Erythroblast (primary cell): ENCODE results near the gene LRCH3.

ENCODE experiments used
- DNase-seq, 2 experiments: peaks; one replicate each; lab custom pipeline; 2025; lab: John Stamatoyannopoulos, UW
- GATA1 ChIP-seq: IDR thresholded peaks from 2 replicates; pipeline ENCODE4 v1.6.1; 2011; ENCODE audit warnings: low read depth, mild to moderate bottlenecking, control low read depth, low read length, moderate library complexity
- POLR2A ChIP-seq: IDR thresholded peaks from 2 replicates; pipeline ENCODE4 v1.6.1; 2011; ENCODE audit warnings: mild to moderate bottlenecking, low read length

The LRCH3 gene

DNA sequence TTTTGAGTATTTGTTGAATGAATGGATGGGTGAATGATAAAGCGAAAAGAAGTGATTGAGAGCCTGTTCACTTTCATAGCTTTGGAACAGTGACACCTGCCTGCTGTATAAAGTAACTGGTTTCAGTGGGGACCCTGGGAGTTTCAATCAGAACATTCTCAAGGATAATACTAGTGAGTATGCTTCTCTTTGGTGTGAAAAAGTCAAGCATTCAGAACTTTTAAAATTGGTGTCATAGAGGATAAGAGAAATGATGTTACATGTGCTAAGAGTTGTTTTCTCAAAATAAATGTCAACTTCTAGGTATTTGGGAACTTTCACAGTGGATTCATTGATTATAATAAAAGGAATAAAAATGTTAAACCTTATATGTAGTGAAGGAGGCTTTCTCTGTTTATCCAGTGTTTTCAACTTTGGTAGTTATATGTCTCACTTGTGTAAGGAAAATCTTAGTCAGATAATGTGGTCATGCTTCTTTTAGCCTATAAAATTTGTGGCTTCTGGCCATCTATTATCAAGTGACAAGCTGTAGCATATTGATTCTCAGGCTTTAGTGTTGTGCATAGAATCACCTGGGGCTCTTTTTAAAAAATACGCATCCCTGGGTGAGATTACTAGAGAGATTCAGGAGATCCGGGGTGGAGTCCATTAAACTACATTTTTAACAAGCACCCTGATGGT is 11.9 kb downstream of the LRCH3 start:
- no peak for DNase-seq
- TF ChIP-seq GATA1 (no peak), POLR2A (no peak)

DNA sequence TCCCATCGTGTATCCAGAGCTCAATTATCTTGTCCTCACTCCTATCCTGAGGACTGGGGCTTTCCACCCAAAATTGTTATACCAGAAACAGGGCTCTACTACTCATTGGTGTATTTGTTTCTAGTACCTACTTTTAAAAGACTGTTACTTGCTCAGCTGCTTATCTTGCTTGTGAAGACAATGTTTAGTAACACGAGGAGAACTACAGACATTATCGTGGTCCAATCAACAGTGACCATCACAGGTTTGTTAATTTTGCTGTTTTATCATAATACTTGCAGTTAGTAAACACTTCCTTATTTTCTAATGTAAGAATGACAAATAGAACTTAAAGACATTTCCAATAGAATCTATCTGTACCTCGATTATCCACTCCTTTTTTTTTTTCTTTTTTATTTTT is 13.5 kb downstream of the LRCH3 start:
- TF ChIP-seq POLR2A (no peak), GATA1 (no peak)
- no peak for DNase-seq

DNA sequence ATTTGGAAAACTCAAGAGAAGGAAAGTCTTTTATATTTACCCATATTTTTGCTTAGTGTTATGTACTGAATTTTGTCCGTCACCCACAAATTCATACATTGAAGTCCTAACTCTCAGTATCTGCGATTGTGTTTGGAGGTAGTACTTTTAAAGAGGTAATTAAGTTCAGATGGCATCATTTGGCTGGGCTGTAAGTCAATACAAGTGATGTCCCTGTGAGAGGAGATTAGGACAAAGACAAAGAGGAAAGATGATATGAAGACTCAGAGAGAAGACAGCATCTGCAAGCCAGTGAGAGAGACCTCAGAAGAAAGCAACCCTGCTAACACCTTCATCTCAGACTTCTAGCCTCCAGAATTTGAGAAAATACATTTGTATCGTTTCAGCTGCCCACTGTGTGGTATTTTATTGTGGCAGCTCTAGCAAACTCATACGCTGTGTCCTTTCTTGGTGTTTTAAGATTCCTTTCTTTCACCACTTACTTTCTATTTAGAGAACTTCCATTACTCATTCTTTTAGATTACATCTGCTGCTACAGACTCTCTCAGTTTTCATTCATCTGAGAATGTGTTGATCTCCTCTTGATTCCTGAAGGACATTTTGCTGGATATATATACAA is 17.0 kb downstream of the LRCH3 start:
- TF ChIP-seq POLR2A (no peak), GATA1 (no peak)
- DNase-seq, result no peak

DNA sequence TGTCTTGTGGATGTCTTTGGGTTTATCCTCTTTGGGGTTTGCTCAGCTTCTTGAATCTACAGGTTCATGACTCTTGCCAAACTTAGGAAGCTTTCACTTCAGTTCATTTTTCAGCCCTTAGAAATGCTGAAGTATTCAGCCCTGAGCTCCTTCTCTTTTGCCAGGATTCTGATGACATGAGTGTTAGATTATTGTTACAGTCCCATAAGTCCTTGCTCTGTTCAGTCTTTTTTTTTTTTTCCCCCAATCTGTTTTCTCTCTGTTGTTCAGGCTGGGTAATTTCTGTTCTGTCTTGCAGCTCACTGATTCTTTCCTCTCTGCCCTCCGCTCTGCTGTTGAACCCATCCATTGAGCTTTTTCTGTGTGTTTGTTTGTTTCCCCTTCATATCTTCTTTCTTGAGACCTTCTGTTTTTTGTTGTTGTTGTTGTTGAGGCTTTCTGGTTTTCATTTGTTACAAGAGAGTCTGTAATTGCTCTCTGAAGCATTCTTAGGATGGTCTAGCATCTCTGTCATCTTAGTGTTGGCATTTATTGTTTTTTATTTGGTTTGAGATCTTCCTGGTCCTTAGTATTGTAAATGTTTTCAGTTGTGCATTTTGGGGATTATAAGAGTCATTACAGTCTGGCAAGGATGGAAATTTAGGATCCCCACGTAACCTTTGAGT is 18.4 kb downstream of the LRCH3 start:
- DNase-seq, result no peak

DNA sequence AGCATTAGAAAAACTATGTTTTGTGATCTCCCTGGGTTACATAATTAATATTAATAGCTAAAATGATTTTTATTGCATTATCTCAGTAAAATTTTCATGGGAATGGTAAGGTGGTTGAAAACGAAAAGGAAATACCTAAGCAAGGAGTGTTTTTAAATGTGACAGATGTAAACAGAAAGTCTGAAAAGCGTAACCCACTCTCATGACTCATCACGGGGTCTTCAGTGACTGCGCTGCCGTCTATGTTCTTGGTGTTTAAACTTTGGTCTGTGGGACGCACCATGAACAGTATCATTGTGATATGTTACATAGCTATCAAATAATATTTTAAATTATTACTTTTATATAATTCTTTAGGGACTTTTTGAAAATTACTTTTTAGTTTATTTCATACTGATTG is 19.8 kb downstream of the LRCH3 start:
- DNase-seq, result no peak
- no peak for TF ChIP-seq GATA1

More for the DNA sequence above, 18.4 kb downstream of the LRCH3 start:
- TF ChIP-seq POLR2A, result no peak
- TF ChIP-seq GATA1, result no peak

DNA sequence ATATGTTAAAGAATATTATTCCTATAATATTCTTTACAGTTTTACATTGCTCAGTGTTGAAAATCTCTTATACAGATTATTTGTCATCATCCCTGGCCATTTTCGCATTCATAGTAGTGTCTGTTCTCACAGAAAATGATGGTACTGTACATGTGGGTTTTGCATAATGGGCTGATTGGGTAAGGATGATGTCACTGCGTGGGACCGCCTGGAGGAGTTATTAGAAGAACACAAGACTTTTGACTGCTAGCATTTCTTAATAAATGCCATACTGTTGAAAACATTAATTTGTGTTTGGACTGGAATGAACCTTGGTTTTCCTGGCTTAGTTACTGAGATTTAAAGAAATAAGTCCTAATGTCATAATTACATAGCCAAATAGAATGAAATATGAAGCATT is 20.3 kb downstream of the LRCH3 start:
- TF ChIP-seq GATA1, result no peak
- TF ChIP-seq POLR2A, result no peak
- DNase-seq, result peak in 1 of 2 experiments; percentile 8

DNA sequence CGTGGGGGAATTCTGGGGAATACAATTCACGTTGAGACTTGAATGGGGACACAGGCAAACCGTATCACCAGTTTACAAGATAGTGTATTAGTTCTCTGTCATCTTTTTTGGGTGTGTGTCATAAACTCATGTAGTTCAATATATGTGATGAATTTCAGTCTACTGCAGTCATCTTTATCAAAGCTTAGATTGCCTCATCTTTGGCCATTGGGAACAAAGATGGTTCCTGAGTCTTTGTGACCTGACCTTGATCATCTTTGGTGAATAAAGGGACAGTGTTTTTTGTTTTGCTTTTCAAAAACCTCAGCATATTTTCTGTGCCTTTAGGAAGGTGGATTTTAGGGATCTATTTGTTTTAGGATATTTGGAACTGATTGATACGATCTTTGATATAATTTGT is 23.3 kb downstream of the LRCH3 start:
- no peak for TF ChIP-seq GATA1
- TF ChIP-seq POLR2A, result no peak
- no peak for DNase-seq

DNA sequence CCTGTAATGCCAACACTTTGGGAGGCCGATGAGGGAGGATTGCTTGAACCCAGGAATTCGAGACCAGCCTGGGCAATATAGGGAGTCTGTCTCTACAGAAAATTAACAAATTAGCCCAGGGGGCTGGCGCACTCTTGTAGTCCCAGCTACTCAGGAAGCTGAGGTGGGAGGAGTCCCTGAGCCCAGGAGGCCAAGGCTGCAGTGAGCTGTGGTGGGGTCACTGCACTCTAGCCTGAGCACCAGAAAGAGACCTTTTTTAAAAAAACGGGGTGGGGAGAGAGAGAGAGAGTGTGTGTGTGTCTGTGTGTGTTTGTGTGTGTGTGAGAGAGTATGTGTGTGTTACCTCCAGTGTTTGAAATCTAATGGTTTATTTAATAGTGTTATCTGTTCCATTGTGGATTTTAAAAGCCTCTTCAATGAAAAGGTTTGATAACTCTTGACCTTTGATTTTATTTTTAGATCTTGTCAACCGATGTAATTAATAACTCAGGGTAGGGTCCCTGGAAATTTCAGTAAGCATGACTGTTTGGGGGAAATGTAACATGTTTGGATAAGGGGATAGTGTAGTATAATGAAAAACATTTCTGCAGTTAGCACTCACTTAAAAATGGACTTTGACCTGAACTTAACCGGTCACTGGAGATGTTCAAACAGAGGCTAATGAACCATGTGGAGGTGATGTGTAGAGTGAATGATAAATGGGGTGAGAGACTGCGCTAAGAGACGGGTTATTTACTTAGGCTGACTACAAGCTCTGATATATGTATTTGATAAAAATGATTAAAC is 29.7 kb downstream of the LRCH3 start:
- no peak for DNase-seq
- TF ChIP-seq POLR2A (no peak), GATA1 (no peak)

DNA sequence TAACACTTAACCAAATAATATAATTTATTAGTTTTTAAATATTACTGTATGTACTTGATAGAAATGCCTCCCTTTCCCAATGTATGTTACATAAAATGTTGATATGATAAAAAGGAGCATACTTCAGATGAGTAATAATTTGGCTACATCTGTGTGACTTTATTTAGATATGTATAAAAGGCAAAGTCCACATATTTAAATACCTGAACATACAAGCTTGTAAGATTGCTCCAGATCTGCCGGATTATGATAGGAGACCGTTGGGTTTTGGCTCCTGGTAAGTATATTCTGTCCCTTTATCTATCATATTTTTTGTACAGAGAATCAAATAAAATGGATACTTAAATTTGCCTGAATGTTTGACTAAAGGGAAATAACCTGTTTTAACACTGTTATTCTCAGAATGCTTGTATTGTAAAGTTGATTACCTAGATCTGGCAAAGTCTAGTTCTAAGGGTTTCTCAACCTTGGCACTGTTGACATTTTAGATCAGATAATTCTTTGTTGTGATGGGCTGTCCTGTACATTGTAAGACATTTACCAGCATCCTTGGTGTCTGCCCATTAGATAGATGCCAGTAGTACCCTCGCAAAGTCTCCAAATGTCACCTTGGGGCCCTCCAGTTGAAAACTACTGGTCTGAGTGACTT is 38.5 kb downstream of the LRCH3 start:
- TF ChIP-seq GATA1 (no peak), POLR2A (no peak)
- DNase-seq, result no peak

DNA sequence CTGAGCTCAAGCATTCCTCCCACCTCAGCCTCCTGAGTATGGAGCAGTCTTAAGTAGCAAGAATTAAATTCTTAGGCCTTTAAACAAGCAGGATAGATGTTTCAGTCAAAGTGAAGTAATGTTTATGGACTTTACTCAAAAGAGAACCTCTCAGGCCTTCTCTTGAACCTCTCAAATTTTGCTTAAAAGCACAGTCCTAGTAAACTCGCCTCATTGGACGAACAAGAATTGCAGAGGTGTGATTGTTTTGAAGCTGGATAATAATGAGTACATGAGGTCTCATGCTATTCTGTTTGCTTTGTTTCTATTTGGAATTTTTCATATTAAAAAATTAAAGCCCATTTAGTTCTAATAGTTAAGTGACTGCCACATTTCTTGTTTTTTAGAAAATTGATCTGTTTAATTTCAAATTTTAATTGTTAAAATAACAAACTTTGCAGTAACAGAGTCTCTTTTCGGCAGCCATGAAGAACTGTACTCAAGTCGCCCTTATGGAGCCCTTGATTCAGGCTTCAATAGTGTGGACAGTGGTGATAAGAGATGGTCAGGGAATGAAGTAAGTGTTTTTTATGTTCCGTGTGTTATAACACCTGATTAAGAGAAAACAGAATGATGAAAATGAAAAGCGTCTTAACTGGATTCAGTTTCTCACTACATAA is 39.4 kb downstream of the LRCH3 start:
- TF ChIP-seq POLR2A (no peak), GATA1 (no peak)
- DNase-seq, result no peak

DNA sequence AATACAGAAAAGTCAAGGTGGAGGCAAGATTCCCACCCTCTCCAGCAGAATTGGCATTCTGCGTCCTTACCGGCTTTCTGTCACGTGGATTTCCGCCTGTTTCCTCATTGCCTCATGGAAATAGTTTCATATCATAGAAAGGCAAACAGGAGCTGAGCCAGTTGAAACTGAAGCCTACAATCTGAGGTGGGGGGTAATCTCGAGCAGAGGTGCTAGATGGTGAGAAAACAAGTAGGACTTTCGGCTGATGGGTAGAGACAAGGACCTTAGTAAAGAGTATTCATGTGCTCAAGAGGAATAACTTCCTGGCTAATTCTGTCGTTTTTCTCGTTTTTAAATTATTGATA is 39.9 kb downstream of the LRCH3 start:
- DNase-seq, result no peak
- TF ChIP-seq GATA1 (no peak), POLR2A (no peak)

DNA sequence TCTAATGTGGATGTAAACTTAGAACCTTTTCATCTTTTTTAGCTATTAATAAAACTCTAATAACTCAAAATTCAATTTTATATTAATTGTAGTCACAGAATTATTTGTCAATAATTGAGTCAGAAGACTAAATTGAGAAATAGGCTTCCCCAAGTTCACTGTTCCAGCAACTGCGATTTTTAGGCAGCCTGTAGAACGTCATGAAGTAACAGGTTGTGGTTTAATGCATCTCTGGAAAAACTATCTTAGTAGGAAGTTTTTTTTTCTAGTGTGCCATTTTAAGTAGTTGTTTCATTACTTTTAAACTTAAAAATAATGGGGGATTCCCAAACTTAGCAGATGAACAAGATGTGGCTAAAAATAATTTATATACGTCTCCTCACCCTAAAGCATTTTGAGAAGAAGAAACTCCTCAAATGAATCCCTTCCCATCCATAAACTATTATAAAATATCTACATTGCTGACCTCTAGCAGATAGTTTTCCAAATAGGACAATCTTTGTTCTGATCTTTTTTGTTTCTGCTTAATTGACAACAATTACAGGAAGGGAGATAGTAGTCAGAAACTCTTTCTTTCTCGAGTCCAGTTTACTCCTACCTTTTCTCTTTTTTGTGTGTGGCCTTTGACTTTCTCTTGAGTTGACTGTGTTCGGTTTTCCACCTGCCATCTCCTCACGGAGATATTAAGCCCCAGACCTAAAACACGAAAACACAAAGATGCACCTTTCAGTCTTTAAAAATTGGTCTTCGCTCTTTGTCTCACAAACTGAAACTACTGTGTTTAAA is 43.1 kb downstream of the LRCH3 start:
- TF ChIP-seq GATA1, result no peak
- TF ChIP-seq POLR2A, result no peak
- no peak for DNase-seq

DNA sequence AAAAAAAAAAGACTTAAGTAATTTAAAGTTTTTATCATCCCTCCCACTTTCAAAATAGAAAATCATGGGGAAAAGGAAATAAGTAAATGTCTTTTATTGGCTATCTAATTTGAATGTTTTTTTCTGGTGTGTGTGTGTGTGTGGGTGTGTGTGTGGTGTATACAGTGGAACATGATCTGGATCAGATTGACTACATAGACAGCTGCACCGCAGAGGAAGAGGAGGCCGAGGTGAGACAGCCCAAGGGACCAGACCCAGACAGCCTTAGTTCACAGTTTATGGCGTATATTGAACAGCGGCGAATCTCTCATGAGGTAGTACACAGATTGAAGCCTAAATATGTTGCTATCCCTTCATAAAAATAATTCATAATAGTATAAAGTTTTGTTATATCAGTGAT is 44.5 kb downstream of the LRCH3 start:
- TF ChIP-seq GATA1 (no peak), POLR2A (no peak)
- DNase-seq, result no peak
